ENCODE measurements around the gene GOLGB1.
"Not testable (repeated sequence)": the region's sequence is repeated elsewhere in the genome, so short reads cannot be mapped to it uniquely, and the experiment has no call there.

GOLGB1 gene

DNA sequence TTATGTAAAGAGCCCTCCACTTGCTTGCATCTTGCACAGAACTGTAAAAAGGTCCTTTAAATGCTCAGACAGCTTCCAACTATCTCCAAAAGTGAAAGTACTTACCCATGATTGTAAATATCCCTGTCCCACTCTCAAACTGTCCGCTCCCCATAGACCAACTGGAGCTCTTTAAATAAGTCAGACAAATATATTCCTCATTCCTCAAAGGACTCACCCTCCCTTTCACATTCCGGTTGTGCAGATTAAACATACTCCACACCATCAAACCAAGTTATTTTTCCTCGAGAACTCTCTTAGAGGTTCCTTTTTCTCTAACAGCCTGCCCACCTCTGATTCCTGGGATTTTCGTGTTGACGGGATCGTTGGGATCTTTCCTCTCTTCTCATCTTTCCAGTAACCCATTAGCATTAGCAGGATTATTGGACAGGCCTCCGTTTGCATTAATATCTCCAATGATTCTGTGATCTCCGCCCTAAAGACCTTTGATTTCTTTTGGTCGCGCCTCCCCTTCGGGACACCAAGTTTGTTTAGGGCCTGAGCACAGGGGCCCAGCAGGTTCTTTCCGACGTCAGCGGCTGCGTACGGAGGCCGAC lies 763 bp downstream of the GOLGB1 start:
- no peak for DNase-seq (ENCODE audit: low read depth, low spot score)

DNA sequence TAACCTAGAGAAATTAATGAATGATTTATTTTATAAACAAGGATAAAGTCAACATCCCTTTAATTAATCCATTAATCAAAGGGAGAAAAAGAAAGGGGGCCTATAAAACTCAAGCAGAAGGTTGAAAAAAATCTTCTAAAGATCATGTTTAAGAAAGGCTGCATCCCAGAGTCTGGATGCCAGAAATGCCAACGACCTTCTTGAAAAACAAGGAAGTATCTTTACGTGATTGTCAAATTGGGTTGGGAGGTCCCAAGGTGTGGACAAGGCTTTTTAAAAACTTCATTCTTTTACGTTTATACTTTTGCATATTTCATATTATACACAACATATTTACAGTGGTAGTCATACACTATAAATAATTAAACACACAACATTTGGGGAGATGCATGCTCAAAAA lies 1.6 kb downstream of the GOLGB1 start:
- DNase-seq (ENCODE audit: low read depth, low spot score), result no peak

DNA sequence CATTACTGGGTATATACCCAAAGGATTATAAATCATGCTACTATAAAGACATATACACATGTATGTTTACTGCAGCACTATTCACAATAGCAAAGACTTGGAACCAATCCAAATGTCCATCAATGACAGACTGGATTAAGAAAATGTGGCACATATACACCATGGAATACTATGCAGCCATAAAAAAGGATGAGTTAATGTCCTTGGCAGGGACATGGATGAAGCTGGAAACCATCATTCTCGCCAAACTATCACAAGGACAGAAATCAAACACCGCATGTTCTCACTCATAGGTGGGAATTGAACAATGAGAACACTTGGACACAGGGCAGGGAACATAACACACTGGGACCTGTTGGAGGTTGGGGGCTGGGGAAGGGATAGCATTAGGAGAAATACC lies 6.4 kb downstream of the GOLGB1 start:
- not testable (repeated sequence) for DNase-seq (ENCODE audit: low read depth, low spot score)

DNA sequence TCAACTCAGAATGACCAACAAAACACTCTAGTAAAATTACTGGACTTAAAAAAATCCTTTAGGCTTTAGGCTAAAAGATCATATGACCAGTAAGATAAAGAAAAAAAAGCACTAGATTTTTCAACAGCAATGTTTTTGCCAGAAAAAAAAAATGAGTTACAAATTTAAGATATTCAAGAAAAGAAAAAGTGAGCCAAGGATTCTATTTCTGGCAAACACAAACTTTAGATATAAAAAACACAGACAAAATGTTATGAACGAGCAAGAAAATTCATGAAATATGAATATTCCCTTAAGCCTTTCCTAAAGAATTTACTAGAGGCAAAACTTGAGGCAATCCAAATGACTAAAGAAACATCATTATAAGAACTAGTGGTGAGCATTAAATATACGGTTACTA lies 8.6 kb downstream of the GOLGB1 start:
- no peak for DNase-seq (ENCODE audit: low read depth, low spot score)

DNA sequence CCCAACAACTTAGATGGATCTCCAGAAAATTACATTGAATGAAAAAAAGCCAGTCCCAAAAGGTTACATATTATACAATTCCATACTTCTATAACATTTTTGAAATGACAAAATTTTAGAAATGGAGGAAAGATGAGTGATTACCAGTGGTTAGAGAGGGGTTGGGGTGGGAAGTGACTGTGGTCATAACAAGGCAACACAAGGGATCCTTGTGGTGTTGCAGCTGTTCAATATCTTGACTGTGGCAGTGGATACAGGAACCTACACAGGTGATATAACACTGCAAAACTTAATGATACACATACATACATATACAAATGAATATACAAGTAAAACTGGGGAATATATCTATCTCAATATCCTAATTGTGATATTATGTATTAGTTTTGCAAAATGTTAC lies 9.6 kb downstream of the GOLGB1 start:
- DNase-seq (ENCODE audit: low read depth, low spot score), result no peak

DNA sequence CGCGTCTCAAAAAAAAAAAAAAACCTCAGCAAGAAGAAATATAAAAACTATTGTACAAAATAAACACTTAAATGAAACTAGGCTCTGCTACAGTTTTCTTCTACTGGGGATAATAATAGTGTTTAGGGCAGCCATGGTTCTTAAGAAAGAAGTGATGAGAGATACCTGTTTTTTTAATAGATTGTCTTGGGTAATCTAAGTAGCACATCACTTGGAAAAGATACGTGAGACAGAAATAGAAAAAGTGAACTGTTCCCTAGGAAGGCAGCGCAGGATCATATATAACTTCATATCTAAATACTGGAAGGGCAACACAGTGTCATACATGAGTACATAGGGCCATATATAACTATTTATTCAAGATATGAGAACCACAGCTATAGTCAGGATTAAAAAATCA lies 11.9 kb downstream of the GOLGB1 start:
- DNase-seq (ENCODE audit: low read depth, low spot score), result no peak

DNA sequence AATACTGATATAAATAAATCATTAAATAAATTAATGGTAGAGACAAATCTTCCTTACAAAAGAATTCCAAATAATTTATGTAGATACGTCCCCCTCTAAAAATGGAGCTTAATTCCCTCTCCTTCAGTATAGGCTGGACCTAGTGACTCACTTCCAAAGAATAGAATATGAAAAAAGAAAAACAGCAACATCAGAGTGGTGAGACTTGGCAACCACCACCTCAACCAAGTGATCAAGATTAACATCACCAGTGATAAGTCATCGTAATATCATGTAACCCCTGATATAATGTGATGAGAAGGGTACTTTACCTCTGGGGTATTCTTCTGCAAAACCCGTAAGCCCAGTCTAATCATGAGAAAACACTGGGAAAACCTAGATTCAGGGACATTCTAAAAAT lies 13.4 kb downstream of the GOLGB1 start:
- no peak for DNase-seq (ENCODE audit: low read depth, low spot score)

DNA sequence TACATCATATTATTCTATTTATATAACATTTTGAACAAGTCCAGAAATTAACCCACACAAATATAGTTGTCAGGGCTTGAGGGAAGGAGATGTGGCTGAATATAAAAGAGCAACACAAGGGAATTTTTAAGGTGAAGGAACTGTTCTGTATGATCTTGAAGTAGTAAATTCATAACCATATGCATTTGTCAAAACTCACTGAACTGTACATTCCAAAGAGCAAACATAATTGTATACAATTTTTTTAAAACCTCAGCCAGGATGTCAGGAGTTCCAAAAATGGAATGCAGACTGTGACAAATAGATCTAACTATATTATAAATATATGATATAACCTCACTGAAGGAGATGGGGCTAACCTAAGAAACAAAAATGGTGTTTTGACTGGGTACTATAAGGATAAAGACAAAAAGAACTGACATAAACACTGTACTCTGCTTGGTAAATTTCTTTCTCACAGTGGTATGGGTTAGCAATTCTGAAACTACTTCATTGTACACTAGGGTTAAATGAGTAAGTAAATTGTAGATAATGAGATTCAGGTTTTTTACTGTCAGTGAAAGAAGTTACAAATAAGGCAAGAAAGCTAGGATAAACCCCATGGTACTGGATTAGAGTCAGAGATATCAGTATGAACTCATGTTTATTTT lies 14.4 kb downstream of the GOLGB1 start:
- DNase-seq (ENCODE audit: low read depth, low spot score), result no peak

DNA sequence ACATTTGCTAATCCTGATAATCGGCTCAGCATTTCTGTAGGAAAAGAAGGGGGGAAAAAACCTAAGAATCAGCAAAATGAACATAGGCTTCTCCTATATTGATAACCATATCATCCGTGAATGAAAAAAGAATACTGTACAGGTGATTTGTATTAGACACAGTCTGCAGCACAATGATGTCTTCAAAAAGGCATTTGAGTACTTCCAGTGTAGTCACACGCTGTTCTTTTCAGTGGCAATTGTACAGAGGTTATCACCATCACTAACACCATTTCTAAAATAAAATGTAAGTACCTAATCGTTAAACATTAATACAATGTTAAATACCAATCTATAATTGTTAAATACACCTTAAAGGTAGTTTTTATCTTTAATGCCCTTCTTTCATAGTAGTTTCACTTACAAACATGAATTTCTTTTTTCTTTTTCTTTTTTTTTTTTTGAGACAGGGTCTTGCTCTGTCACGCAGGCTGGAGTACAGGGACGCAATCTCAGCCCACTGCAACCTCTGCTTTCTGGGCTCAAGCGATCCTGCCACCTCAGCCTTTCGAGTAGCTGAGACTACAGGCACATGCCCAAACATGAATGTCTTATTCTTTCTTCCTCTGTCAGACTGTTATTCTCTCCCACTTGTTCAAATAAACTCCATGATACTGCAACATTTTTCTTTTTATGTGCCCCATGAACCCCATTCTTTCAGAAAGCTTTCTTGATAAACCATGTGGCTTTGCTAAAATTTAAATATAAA lies 18.4 kb downstream of the GOLGB1 start:
- no peak for DNase-seq (ENCODE audit: low read depth, low spot score)

DNA sequence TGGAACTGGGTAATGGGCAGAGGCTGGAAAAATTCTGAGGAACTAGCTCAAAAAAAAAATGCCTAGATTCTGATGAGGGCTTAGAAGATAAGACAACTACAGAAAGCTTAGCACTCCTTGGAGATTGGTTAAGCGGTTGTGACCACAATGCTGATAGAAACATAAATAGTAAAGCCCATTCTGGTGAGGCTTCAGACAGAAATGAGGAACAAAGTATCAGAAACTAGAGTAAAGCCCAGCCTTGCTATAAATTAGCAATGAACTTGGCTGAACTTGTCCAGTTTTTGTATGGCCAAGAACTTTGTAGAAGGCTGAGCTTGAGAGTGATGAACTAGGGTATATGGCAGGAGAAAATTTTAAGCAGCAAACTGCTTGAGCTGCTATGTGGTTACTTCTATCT lies 25.4 kb downstream of the GOLGB1 start:
- no peak for DNase-seq (ENCODE audit: low read depth, low spot score)

DNA sequence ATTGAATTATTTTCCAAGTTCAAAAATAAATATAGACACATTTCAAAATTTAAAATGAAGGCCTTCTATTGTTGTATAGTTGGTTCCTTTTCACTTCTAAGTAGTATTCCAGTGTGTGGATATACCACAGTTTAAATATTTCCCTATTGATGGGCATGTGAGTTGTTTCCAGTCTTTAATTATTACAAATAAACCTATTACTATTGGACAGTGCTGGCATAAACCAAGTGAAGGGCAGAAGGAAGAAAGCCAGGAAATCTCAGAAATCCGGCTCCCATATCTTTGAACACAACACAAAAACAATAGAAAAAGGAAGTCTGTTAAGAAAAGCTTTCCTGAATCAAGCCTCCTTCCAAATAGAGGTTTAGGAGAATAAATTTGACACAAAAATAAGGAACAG lies 26.1 kb downstream of the GOLGB1 start:
- DNase-seq (ENCODE audit: low read depth, low spot score), result no peak

DNA sequence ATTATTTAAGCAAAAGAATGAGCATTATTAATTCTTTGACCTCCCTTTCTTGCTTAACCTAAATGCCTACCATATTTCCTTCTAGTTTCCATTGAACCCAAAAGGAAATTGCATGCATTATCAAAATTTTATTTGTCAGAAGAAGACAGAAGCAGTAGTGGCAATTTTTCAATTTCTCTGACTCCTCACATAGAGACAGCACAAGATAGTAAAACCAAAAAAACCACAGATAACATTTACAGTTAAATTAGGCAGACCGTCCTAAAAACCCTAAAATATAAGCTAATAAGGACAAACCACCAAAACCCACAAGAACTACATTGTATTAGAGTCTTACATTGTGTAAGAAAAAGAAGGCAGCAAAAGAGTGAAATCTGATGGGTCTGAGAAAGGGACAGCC lies 27.1 kb downstream of the GOLGB1 start:
- DNase-seq (ENCODE audit: low read depth, low spot score), result no peak

DNA sequence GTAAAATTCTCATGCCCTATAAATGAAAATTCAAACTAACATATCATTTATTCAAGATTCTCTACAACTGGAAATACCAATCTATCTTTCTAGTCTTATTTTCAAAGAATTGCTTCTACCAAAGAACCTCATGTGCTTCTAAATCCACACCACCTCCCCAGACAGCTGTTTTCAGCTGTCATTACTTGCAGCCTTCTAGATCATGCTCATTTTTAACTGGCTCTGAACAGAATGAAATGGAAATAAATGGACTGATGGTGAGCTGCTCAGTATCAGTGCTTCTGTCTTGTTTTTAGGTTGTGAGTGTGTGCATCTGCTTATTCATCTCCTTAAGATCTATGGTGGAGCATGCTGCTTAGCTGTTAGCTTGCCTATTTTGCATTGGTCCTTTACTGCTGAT lies 29.4 kb downstream of the GOLGB1 start:
- DNase-seq (ENCODE audit: low read depth, low spot score), result no peak

DNA sequence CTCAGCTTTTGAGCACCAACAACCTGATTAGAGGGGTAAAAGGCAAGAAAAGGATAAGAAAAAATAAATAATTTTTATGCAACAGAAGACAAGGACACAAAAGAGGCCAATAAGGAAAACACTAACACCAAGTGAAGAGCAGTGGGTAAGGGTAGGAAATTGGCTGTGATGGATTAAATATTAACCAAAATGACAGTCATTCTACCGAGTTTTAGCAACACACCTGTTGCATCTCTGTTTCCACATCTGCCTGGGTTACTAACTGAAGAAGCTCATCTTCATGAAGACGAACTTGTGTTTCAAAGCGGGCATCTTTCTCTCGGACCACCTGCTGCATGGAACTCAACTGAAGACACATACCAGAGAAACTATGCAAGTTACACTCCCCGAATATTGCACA lies 30.1 kb downstream of the GOLGB1 start:
- DNase-seq (ENCODE audit: low read depth, low spot score), result no peak

DNA sequence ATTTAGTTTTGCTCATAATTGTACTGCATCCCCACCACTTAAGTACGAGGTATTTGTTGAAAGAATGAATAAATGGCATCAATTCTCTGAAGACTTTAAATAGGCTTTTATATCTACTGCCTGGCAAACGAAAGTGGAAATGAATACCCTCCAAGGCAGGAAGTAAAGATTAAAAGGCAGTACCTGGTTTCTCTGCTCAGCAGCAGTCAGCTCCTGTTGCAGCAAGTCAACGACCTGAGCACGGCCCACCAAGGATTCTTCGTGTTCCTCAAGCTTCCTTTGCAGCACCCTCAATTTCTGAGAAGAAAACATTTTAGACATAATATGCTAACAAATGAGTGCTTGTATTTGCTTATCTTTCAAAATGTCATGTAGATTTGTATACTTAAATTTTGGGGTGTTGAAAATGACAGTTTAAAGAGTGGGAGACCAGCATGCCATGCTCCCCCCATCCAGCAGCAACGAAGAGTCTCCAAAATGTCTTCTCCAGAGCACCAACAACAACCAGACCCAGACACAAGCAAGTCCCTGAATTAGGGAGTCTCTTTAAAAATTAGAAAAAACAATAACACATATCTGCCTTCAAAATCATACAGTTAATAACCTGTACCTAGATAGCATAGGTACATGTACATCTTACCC lies 31.2 kb downstream of the GOLGB1 start:
- no peak for DNase-seq (ENCODE audit: low read depth, low spot score)

DNA sequence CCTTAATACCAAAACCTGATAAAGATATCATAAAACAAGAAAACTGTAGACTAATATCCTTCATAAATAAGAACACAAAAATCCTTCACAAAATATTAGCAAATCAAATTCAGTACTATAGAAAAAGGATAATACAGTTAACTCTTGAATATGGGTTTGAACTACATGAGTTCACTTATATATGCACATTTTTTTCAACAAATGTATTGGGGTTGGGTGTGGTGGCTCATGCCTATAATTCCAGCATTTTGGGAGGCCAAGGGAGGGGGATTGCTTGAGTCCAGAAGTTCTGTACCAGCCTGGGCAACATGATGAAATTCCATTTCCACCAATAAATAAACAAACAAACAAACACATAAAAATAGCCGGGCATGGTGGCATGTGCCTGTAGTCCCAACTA lies 39.2 kb downstream of the GOLGB1 start:
- DNase-seq (ENCODE audit: low read depth, low spot score), result no peak

DNA sequence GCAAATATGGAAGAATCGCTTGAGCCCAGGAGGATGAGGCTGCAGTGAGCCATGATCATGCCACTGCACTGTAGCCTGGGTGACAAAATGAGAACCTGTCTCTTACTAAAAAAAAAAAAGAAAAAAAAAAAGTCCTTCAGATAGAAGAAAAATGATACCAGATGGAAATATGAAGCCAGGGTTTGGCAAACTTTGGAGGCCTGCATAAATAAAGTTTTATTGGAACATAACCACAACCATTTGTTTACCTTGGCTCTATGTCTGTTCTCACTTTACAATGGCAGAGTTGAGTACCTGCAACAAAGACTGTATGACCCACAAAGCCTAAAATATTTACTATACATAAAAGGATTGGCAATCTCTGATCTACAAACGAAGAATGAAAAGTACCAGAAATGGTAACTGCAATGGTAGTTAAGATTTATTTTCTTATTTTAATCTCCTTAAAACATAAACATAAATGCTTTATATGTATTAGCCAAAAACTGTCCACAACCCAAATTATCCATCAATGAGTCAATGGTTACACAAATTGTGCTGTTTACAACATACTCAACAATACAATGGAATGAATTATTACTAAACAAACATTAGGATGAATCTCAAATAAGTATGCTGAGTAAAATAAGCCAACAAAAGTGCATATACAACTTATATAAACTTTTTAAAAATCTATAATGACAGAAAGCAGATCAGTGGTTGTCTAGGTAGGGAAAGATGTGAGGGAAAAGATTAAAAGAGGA lies 41.8 kb downstream of the GOLGB1 start:
- DNase-seq (ENCODE audit: low read depth, low spot score), result no peak

DNA sequence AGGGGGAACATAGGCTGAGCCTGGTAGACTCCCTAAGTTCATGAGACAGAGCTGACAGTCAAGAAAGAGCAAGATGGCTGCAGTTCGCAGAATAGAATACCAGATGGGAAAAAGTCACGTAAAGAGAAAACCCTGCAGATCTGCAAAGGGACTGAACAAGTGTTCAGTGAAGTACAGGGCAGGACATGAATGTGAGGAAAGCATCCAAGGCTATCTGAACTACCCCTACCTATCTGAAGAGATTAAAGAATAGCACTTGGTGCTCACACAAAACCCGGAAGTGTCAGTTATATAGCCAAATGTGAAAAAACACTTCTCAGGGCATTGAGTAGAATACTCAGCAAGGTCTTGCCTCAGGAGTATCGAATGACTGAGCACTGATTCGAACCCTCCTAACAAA lies 44.0 kb downstream of the GOLGB1 start:
- DNase-seq (ENCODE audit: low read depth, low spot score), result no peak

DNA sequence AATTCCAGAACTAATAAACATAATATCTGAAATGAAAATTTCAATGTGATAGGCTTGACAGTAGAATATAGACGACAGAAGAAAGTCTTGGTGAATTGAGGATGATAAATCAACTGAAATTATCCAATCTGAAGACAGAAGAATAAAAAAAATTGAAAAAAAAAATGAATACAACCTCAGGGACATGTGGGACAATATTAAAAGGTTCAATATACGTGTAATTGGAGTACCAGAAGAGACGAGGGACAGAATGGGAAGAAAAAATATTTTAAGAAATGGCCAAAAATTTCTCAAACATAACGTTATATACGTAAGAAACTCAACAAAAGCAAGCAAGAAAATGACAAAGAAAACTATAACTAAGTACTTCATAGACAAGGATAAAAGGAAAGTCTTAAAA lies 45.6 kb downstream of the GOLGB1 start:
- no peak for DNase-seq (ENCODE audit: low read depth, low spot score)

DNA sequence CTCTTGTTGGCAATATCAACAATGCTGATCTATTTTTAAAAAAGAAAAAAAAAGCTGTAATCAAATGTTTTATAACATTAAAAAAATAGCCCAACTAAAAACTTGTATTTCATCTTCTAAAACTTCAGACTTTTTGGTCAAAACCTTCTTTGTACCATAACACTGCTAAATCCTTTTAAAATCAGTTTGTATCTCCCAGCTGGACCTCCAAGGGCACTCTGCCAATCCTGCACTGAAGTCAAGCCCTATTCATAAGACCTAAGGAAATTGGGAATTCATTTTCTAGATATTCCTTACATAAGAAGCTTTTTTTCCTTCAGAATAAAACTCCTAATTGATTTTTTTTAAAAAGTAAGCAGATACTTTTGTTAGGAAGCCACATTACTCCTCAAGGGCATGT lies 50.6 kb downstream of the GOLGB1 start:
- DNase-seq (ENCODE audit: low read depth, low spot score), result no peak

DNA sequence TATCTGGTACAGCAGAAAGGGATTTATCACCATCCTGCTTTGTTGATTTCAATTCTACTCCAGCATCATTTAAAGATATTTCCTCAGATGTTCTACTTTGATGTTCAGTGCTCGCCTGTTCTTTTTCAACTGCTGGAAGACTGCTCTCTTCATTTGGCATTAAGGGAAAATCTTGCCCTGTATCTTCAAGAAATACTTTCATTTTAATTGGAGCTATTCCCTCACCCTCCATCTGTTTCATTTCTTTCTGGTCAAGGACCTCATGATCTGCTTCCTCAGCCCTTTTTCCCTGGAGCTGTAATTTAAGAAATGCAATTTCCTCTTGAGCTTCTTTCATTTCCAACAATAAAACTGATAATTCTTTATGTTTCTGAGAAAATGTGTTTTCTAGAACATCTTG lies 51.1 kb downstream of the GOLGB1 start:
- DNase-seq (ENCODE audit: low read depth, low spot score), result no peak

DNA sequence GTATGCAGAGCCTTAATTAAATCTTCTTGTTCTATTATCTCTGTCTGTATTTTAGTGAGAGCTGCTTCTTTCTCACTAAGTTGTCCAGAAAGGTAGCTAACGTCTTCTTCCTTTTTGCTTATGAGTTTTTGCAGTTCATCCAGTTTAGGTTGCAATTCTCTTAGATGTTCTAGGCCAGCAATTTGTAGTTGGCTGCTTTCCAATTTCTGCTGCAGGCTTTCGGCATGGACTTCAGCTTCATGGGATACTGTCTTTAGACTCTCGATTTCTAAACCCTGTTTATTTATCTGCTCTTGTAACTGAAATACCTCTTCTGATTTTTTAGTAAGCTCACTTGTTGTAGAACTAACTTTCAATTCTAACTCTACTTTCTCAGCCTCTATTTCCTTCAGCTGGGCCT lies 53.4 kb downstream of the GOLGB1 start:
- no peak for DNase-seq (ENCODE audit: low read depth, low spot score)
